Astrocyte (in vitro differentiated cells and primary cell): Measurements from ENCODE around the gene MKLN1.

Experiments
- EZH2 ChIP-seq: IDR thresholded peaks from 2 replicates; pipeline ENCODE4 v1.6.1; 2012; ENCODE audit warnings: mild to moderate bottlenecking, low read length, inconsistent platforms; ENCODE audit not compliant: insufficient read depth
- TF ChIP-seq, protein P1 (sequence below): IDR thresholded peaks from 2 replicates; pipeline ENCODE4 v1.5.1; 2011; ENCODE audit warnings: low read depth, mild to moderate bottlenecking, inconsistent platforms, low read length, moderate library complexity; ENCODE audit not compliant: insufficient read depth

DNA sequence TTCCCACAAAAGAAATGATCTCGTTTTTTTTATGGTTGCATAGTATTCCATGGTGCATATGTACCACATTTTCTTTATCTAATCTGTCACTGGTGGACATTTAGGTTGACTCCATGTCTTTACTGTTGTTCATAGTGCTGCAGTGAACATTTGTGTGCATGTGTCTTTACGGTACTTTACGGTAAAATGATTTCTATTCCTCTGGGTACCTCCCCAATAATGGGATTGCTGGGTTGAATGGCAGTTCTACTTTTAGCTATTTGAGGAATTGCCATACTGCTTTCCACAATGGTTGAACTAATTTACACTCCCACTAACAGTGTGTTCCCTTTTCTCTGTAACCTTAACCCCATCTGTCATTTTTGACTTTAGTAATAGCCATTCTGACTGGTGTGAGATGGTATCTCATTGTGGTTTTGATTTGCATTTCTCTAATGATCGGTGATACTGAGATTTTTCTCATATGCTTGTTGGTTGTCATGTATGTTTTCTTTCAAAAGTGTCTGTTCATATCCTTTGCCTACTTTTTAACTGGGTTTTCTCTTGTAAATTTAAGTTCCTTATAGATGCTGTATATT lies 37.2 kb downstream of the MKLN1 start:
- TF ChIP-seq, protein P1, sequence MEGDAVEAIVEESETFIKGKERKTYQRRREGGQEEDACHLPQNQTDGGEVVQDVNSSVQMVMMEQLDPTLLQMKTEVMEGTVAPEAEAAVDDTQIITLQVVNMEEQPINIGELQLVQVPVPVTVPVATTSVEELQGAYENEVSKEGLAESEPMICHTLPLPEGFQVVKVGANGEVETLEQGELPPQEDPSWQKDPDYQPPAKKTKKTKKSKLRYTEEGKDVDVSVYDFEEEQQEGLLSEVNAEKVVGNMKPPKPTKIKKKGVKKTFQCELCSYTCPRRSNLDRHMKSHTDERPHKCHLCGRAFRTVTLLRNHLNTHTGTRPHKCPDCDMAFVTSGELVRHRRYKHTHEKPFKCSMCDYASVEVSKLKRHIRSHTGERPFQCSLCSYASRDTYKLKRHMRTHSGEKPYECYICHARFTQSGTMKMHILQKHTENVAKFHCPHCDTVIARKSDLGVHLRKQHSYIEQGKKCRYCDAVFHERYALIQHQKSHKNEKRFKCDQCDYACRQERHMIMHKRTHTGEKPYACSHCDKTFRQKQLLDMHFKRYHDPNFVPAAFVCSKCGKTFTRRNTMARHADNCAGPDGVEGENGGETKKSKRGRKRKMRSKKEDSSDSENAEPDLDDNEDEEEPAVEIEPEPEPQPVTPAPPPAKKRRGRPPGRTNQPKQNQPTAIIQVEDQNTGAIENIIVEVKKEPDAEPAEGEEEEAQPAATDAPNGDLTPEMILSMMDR = no peak
- no peak for TF ChIP-seq EZH2
